Measurements from ENCODE around the gene KCNF1. TPM values are rescaled to one million over a fixed set of nuclear protein-coding genes. Genes with fewer than 3 reads are reported as not detected.

KCNF1 gene
- total and polyA plus RNA-seq, 2 of the 8 experiments (the other 6 are each of a cell fraction or from before 2014, with no cell fraction given), result 0.48 to 1.5 TPM

DNA sequence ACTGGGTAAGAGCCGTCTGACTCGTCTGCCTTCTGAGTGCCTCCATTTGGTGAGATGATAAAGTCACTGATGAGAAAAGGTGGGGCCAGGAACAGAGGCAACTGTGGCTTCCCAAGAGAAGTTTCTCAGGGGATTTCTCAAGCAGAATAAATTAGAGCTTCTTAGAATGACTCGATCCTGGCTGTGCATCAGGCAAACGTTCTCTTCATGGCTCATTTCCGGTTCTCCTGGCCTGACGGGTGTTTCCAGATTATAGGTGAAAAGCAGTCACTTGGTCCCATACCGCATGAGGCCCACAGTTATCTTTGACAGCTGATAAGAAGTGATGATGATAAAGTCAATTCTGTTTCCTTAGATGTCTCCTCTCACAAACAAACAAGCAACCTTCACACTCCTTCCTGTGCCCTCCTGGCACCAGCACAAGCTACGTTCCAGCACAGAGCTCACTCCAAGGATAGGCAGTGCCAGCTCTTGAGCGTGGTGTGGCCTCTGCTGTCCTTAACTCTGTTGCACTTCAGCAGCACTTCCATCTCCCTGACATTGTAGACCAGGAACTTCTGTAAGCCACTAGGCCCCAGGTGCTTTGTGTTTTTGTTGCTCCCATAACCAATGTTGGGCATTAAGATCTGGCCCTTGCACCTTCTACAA is 37.8 kb upstream of the KCNF1 start (continued):
- TF ChIP-seq JUND (IDR thresholded peaks at IDR 0.05; ENCODE audit: low read length), result no peak
- no peak for TF ChIP-seq JUN (IDR thresholded peaks at IDR 0.05; ENCODE audit: low read depth, low read length)
